HL-60 (cell line): ENCODE data around the gene OPRL1.

Source experiments
- DNase-seq, 2 experiments: peaks; one replicate each; pipeline ENCODE4 v3.0.0-alpha.2; 2010 to 2020; ENCODE audit warnings: low read depth in 1 of 2, low spot score in 1 of 2
- H3K27ac ChIP-seq: fragments of 250-450 bp; sonication (Bioruptor Pico); replicated peaks from 2 replicates; pipeline ENCODE4 v1.5.1; 2020; ENCODE audit warnings: mild to moderate bottlenecking, moderate library complexity
- H3K27me3 ChIP-seq: fragments of 250-450 bp; sonication (Bioruptor Pico); 2 replicates; pipeline ENCODE4 v1.5.1; 2021; ENCODE audit warnings: mild to moderate bottlenecking, moderate library complexity; ENCODE audit not compliant: insufficient read depth, poor library complexity, severe bottlenecking
- H3K4me3 ChIP-seq: replicated peaks from 2 replicates; pipeline ENCODE4 v1.5.1; 2011; ENCODE audit warnings: mild to moderate bottlenecking, control low read depth, low read length; ENCODE audit not compliant: insufficient read depth
- CTCF ChIP-seq: IDR thresholded peaks from one replicate; pipeline ENCODE4 v1.5.1; 2011; ENCODE audit warnings: low read length, control low read depth, inconsistent platforms; ENCODE audit not compliant: insufficient read depth
- GABPA ChIP-seq: IDR thresholded peaks from 2 replicates; pipeline ENCODE4 v1.6.1; 2012; ENCODE audit warnings: low read depth
- POLR2AphosphoS5 ChIP-seq: IDR thresholded peaks from 2 replicates; pipeline ENCODE4 v1.6.1; 2012; ENCODE audit warnings: low read depth
- SPI1 ChIP-seq: IDR thresholded peaks from 2 replicates; pipeline ENCODE4 v1.6.1; 2012; ENCODE audit warnings: low read depth, mild to moderate bottlenecking, borderline replicate concordance
- TF ChIP-seq, protein P1 (sequence below): IDR thresholded peaks from 2 replicates; pipeline ENCODE4 v1.6.1; 2012; ENCODE audit warnings: low read depth; ENCODE audit not compliant: insufficient replicate concordance

Gene OPRL1

GRCh38 chr20:64049060-64049877 lies 30.6 kb upstream of the OPRL1 start, which contains the start of gene SOX18:
Gene SOX18, minus strand, starts transcription at chr20:64049639. Its CDS starts 123 bp downstream, at chr20:64049516.
- peak in 1 of 2 experiments; percentile 50 for DNase-seq
- Histone ChIP-seq H3K27me3 (peaks cover 23% of the 10 kb centered on the region), H3K27ac (no peak within 1 kb of the TSS), H3K4me3 (no peak within 1 kb of the TSS)
- no peak for TF ChIP-seq CTCF
- TF ChIP-seq SPI1: no peak
- TF ChIP-seq, protein P1, sequence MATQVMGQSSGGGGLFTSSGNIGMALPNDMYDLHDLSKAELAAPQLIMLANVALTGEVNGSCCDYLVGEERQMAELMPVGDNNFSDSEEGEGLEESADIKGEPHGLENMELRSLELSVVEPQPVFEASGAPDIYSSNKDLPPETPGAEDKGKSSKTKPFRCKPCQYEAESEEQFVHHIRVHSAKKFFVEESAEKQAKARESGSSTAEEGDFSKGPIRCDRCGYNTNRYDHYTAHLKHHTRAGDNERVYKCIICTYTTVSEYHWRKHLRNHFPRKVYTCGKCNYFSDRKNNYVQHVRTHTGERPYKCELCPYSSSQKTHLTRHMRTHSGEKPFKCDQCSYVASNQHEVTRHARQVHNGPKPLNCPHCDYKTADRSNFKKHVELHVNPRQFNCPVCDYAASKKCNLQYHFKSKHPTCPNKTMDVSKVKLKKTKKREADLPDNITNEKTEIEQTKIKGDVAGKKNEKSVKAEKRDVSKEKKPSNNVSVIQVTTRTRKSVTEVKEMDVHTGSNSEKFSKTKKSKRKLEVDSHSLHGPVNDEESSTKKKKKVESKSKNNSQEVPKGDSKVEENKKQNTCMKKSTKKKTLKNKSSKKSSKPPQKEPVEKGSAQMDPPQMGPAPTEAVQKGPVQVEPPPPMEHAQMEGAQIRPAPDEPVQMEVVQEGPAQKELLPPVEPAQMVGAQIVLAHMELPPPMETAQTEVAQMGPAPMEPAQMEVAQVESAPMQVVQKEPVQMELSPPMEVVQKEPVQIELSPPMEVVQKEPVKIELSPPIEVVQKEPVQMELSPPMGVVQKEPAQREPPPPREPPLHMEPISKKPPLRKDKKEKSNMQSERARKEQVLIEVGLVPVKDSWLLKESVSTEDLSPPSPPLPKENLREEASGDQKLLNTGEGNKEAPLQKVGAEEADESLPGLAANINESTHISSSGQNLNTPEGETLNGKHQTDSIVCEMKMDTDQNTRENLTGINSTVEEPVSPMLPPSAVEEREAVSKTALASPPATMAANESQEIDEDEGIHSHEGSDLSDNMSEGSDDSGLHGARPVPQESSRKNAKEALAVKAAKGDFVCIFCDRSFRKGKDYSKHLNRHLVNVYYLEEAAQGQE: no peak
- TF ChIP-seq POLR2AphosphoS5: no peak
- no peak for TF ChIP-seq GABPA

DNA sequence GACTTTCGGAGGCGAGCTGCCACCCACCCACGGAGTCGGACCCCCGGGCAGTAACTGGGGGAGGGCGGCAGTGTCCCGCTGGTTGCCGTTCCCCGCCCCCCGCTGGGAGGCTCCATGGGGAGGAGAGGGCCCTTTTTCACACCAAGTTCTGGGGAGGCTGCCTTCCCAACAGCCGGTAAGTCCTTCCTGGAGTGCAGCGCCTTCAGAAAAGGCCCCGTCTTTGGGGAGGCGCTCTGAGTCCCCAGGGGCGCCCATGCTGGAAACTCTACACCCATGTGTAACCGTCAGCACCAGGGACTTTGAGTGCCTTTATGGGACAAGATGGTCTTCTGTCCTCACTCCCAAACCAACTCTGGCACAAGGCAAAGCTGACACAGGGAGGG lies 30.0 kb upstream of the OPRL1 start:
- TF ChIP-seq GABPA: no peak
- TF ChIP-seq, protein P1: no peak
- no peak for TF ChIP-seq SPI1
- TF ChIP-seq CTCF: no peak
- no peak for TF ChIP-seq POLR2AphosphoS5
- peaks cover 23% of the 10 kb centered on the region for H3K27me3 ChIP-seq
- no peak overlapping the region for H3K27ac ChIP-seq
- no peak overlapping the region for H3K4me3 ChIP-seq
- DNase-seq: no peak

DNA sequence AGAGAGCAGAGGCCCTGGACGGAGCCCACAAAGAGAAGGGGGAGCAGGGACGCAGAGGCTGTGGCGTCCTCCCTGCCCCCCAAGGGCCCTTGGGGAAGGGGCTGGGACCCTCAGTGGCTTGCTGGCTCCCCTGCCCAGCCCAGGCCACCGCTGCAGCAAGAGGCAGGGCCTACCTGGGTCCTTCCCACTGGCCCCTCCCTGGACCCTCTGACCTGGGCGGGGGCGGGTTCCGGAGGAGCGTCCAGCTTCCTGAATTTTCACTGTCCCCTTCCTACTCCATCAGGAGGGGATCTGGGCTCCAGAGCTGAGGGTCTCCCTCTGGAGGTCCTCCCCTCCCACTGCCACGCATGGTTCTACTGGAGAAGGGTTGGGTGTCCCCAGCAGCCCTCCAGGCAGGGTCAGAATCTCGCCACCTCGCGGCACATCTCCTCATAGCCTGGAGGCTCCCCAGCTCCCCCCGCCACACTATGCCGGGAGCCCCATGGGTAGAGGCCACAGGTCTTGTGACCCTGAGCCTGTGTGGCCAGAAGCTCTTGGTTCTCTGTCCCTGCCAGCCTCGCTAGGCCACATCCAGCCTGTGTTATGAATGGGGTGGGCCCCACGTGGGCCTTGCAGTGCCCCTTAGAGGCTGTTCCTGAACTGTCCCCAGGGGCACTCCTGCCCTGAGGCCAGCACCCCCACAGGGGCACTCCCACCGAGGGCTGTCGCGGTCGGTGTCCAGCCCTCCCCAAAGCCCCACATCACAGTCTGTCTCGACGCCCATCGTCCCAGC lies 29.4 kb upstream of the OPRL1 start:
- TF ChIP-seq CTCF (no peak), SPI1 (no peak), POLR2AphosphoS5 (no peak), GABPA (no peak)
- TF ChIP-seq, protein P1: no peak
- H3K4me3 ChIP-seq: no peak overlapping the region
- no peak for DNase-seq
- H3K27me3 ChIP-seq: peaks cover 23% of the 10 kb centered on the region
- no peak overlapping the region for H3K27ac ChIP-seq
